Peyer's patch (tissue), 4 donors: ENCODE measurements around the gene ATP10A. TPM values are rescaled to one million over a fixed set of nuclear protein-coding genes. Genes with fewer than 3 reads are reported as not detected.

ENCODE experiments used
- DNase-seq, 3 donors: peaks; one replicate each; pipeline ENCODE4 v3.0.0-alpha.2; 2017 to 2019
- H3K27ac ChIP-seq, 4 donors: fragments of 200-600 bp; sonication (generic); one replicate each; pipeline ENCODE4 v1.5.1; 2016 to 2019
- H3K27me3 ChIP-seq, 2 donors: fragments of 200-600 bp; sonication (generic); one replicate each; pipeline ENCODE4 v1.5.1; 2019
- H3K36me3 ChIP-seq, 3 donors: fragments of 200-600 bp; sonication (generic); one replicate each; pipeline ENCODE4 v1.5.1; 2016 to 2019
- H3K4me1 ChIP-seq, 4 donors: fragments of 200-600 bp; sonication (generic); one replicate each; pipeline ENCODE4 v1.5.1; 2016 to 2019
- H3K4me3 ChIP-seq, 4 donors: fragments of 200-600 bp; sonication (generic); 1 replicate in 3 of 4; 2 replicates in 1 of 4; pipeline ENCODE4 v1.5.1; 2016 to 2019; ENCODE audit warnings: mild to moderate bottlenecking in 1 of 4
- H3K9me3 ChIP-seq, 4 donors: fragments of 200-600 bp; sonication (generic); one replicate each; pipeline ENCODE4 v1.5.1; 2016 to 2019; ENCODE audit warnings: mild to moderate bottlenecking in 1 of 4
- CTCF ChIP-seq, 6 experiments: fragments of 450-650 bp in 4 of 6; fragments of 200-600 bp in 2 of 6; sonication (generic) in 1 of 6; IDR thresholded peaks; one replicate each; pipeline ENCODE4 v1.5.1; 2017 to 2019; ENCODE audit warnings: antibody characterized with exemption in 6 of 6, mild to moderate bottlenecking in 3 of 6, moderate library complexity in 1 of 6
- POLR2A ChIP-seq, 2 donors: fragments of 450-650 bp; IDR thresholded peaks; one replicate each; pipeline ENCODE4 v1.5.1; 2017; ENCODE audit warnings: antibody characterized with exemption in 2 of 2, mild to moderate bottlenecking in 2 of 2, moderate library complexity in 2 of 2
- total RNA-seq, 4 donors: library from RNA; depleted of rRNA; stranded (reverse); fragments of >200 nt; gene quantifications; one replicate each; pipeline ENCODE4 v1.1.0, GENCODE V29; 2016

ATP10A gene
- total RNA-seq, 4 donors from 2014 or later: 1.6 to 7.4 (median 3.7) TPM

- Histone ChIP-seq H3K9me3 (peaks cover 0 to 4% (median 0%) of the 10 kb centered on the region in 4 donors), H3K36me3 (no peaks in the 10 kb centered on the region), H3K27me3 (no peaks in the 10 kb centered on the region), H3K4me3 (no peak overlapping the region), H3K4me1 (peaks cover 0 to 6% (median 0%) of the 10 kb centered on the region in 4 donors), H3K27ac (no peak overlapping the region)
- TF ChIP-seq CTCF (IDR thresholded peaks at IDR 0.05) (no peak), POLR2A (IDR thresholded peaks at IDR 0.05) (no peak)
- DNase-seq: no peak
Observed at GRCh38 chr15:25810154-25810553, 53.0 kb downstream of the ATP10A start.

GRCh38 chr15:25807063-25807462 is 56.1 kb downstream of the ATP10A start:
- no peak overlapping the region for H3K27ac ChIP-seq
- no peak overlapping the region for H3K4me3 ChIP-seq
- TF ChIP-seq CTCF (IDR thresholded peaks at IDR 0.05): no peak
- TF ChIP-seq POLR2A (IDR thresholded peaks at IDR 0.05): no peak
- no peaks in the 10 kb centered on the region for H3K36me3 ChIP-seq
- H3K27me3 ChIP-seq: no peaks in the 10 kb centered on the region
- DNase-seq: no peak
- peaks cover 0 to 4% (median 0%) of the 10 kb centered on the region in 4 donors for H3K9me3 ChIP-seq
- peaks cover 0 to 6% (median 0%) of the 10 kb centered on the region in 4 donors for H3K4me1 ChIP-seq

GRCh38 chr15:25805031-25805430 is 58.1 kb downstream of the ATP10A start:
- Histone ChIP-seq H3K4me1 (no peaks in the 10 kb centered on the region), H3K4me3 (no peak overlapping the region), H3K27ac (no peak overlapping the region), H3K36me3 (no peaks in the 10 kb centered on the region), H3K9me3 (peaks cover 0 to 4% (median 0%) of the 10 kb centered on the region in 4 donors), H3K27me3 (no peaks in the 10 kb centered on the region)
- DNase-seq: no peak
- TF ChIP-seq CTCF (IDR thresholded peaks at IDR 0.05): no peak
- TF ChIP-seq POLR2A (IDR thresholded peaks at IDR 0.05): no peak

GRCh38 chr15:25804451-25804850 is 58.7 kb downstream of the ATP10A start:
- Histone ChIP-seq H3K4me1 (no peaks in the 10 kb centered on the region), H3K4me3 (no peak overlapping the region), H3K9me3 (peaks cover 0 to 4% (median 0%) of the 10 kb centered on the region in 4 donors), H3K27ac (no peak overlapping the region), H3K36me3 (no peaks in the 10 kb centered on the region), H3K27me3 (no peaks in the 10 kb centered on the region)
- TF ChIP-seq CTCF (IDR thresholded peaks at IDR 0.05): no peak
- no peak for TF ChIP-seq POLR2A (IDR thresholded peaks at IDR 0.05)
- no peak for DNase-seq

GRCh38 chr15:25803541-25803940 is 59.6 kb downstream of the ATP10A start:
- Histone ChIP-seq H3K4me1 (no peaks in the 10 kb centered on the region), H3K27me3 (no peaks in the 10 kb centered on the region), H3K36me3 (no peaks in the 10 kb centered on the region), H3K9me3 (peaks cover 0 to 3% (median 0%) of the 10 kb centered on the region in 4 donors), H3K27ac (no peak overlapping the region), H3K4me3 (no peak overlapping the region)
- no peak for DNase-seq
- TF ChIP-seq POLR2A (IDR thresholded peaks at IDR 0.05): no peak
- no peak for TF ChIP-seq CTCF (IDR thresholded peaks at IDR 0.05)

- H3K4me3 ChIP-seq: no peak overlapping the region
- no peaks in the 10 kb centered on the region for H3K27me3 ChIP-seq
- TF ChIP-seq CTCF (IDR thresholded peaks at IDR 0.05) (no peak), POLR2A (IDR thresholded peaks at IDR 0.05) (no peak)
- no peaks in the 10 kb centered on the region for H3K9me3 ChIP-seq
- no peaks in the 10 kb centered on the region for H3K36me3 ChIP-seq
- no peak for DNase-seq
- no peak overlapping the region for H3K27ac ChIP-seq
- H3K4me1 ChIP-seq: no peaks in the 10 kb centered on the region
Observed at GRCh38 chr15:25803036-25803435, 60.1 kb downstream of the ATP10A start.
